ENCODE measurements around the gene EDEM2.
"Not testable (repeated sequence)": the region's sequence is repeated elsewhere in the genome, so short reads cannot be mapped to it uniquely, and the experiment has no call there.

EDEM2 gene

GRCh38 chr20:35088231-35089145 lies 58.6 kb downstream of the EDEM2 start:
- no peak for DNase-seq (ENCODE audit: insufficient read length)
- no peak for TF ChIP-seq TAF1 (IDR thresholded peaks at IDR 0.05; ENCODE audit: borderline replicate concordance, low read depth, low read length)
- TF ChIP-seq POLR2A (IDR thresholded peaks at IDR 0.05; ENCODE audit: low read depth, low read length): no peak
- no peak for TF ChIP-seq POLR2AphosphoS5 (IDR thresholded peaks at IDR 0.05; ENCODE audit: low read depth, low read length)
- FAIRE-seq: no peak

GRCh38 chr20:35087791-35088190 lies 59.3 kb downstream of the EDEM2 start:
- FAIRE-seq: no peak
- no peak for DNase-seq (ENCODE audit: insufficient read length)
- no peak for TF ChIP-seq TAF1 (IDR thresholded peaks at IDR 0.05; ENCODE audit: borderline replicate concordance, low read depth, low read length)
- TF ChIP-seq POLR2A (IDR thresholded peaks at IDR 0.05; ENCODE audit: low read depth, low read length): no peak
- no peak for TF ChIP-seq POLR2AphosphoS5 (IDR thresholded peaks at IDR 0.05; ENCODE audit: low read depth, low read length)

GRCh38 chr20:35087355-35087754 lies 59.8 kb downstream of the EDEM2 start:
- TF ChIP-seq POLR2AphosphoS5 (IDR thresholded peaks at IDR 0.05; ENCODE audit: low read depth, low read length): no peak
- TF ChIP-seq TAF1 (IDR thresholded peaks at IDR 0.05; ENCODE audit: borderline replicate concordance, low read depth, low read length): no peak
- TF ChIP-seq POLR2A (IDR thresholded peaks at IDR 0.05; ENCODE audit: low read depth, low read length): no peak
- FAIRE-seq (no peak), DNase-seq (ENCODE audit: insufficient read length) (no peak)

GRCh38 chr20:35085477-35086225 lies 61.5 kb downstream of the EDEM2 start:
- DNase-seq (ENCODE audit: insufficient read length) (no peak), FAIRE-seq (no peak)
- TF ChIP-seq TAF1 (IDR thresholded peaks at IDR 0.05; ENCODE audit: borderline replicate concordance, low read depth, low read length) (no peak), POLR2A (IDR thresholded peaks at IDR 0.05; ENCODE audit: low read depth, low read length) (no peak), POLR2AphosphoS5 (IDR thresholded peaks at IDR 0.05; ENCODE audit: low read depth, low read length) (no peak)

- no peak for TF ChIP-seq POLR2A (IDR thresholded peaks at IDR 0.05; ENCODE audit: low read depth, low read length)
- TF ChIP-seq POLR2AphosphoS5 (IDR thresholded peaks at IDR 0.05; ENCODE audit: low read depth, low read length): no peak
- TF ChIP-seq TAF1 (IDR thresholded peaks at IDR 0.05; ENCODE audit: borderline replicate concordance, low read depth, low read length): no peak
- DNase-seq (ENCODE audit: insufficient read length) (no peak), FAIRE-seq (no peak)
These were observed 62.1 kb downstream of the EDEM2 start for GRCh38 chr20:35084998-35085397.

GRCh38 chr20:35080348-35080642 lies 66.8 kb downstream of the EDEM2 start:
- DNase-seq (ENCODE audit: insufficient read length); FAIRE-seq: not testable (repeated sequence)

GRCh38 chr20:35079472-35080347 lies 67.4 kb downstream of the EDEM2 start:
- no peak for DNase-seq (ENCODE audit: insufficient read length)
- TF ChIP-seq POLR2AphosphoS5 (IDR thresholded peaks at IDR 0.05; ENCODE audit: low read depth, low read length) (no peak), TAF1 (IDR thresholded peaks at IDR 0.05; ENCODE audit: borderline replicate concordance, low read depth, low read length) (no peak), POLR2A (IDR thresholded peaks at IDR 0.05; ENCODE audit: low read depth, low read length) (no peak)
- FAIRE-seq: no peak

- DNase-seq (ENCODE audit: insufficient read length) (no peak), FAIRE-seq (no peak)
These were observed 69.3 kb downstream of the EDEM2 start for GRCh38 chr20:35077872-35078271.

GRCh38 chr20:35077341-35077740 lies 69.8 kb downstream of the EDEM2 start:
- no peak for FAIRE-seq
- DNase-seq (ENCODE audit: insufficient read length): no peak
- TF ChIP-seq POLR2AphosphoS5 (IDR thresholded peaks at IDR 0.05; ENCODE audit: low read depth, low read length): no peak
- TF ChIP-seq TAF1 (IDR thresholded peaks at IDR 0.05; ENCODE audit: borderline replicate concordance, low read depth, low read length): no peak
- no peak for TF ChIP-seq POLR2A (IDR thresholded peaks at IDR 0.05; ENCODE audit: low read depth, low read length)

More at GRCh38 chr20:35077872-35078271, 69.3 kb downstream of the EDEM2 start:
- TF ChIP-seq POLR2A (IDR thresholded peaks at IDR 0.05; ENCODE audit: low read depth, low read length): no peak
- TF ChIP-seq TAF1 (IDR thresholded peaks at IDR 0.05; ENCODE audit: borderline replicate concordance, low read depth, low read length): no peak
- no peak for TF ChIP-seq POLR2AphosphoS5 (IDR thresholded peaks at IDR 0.05; ENCODE audit: low read depth, low read length)

- FAIRE-seq; DNase-seq (ENCODE audit: insufficient read length): not testable (repeated sequence)
These were observed 75.5 kb downstream of the EDEM2 start for GRCh38 chr20:35071436-35072153.

GRCh38 chr20:35066194-35066593 lies 80.9 kb downstream of the EDEM2 start:
- TF ChIP-seq POLR2AphosphoS5 (IDR thresholded peaks at IDR 0.05; ENCODE audit: low read depth, low read length): no peak
- no peak for TF ChIP-seq POLR2A (IDR thresholded peaks at IDR 0.05; ENCODE audit: low read depth, low read length)
- no peak for TF ChIP-seq TAF1 (IDR thresholded peaks at IDR 0.05; ENCODE audit: borderline replicate concordance, low read depth, low read length)
- no peak for DNase-seq (ENCODE audit: insufficient read length)
- no peak for FAIRE-seq
